ENCODE measurements around the gene MYOM1. TPM values are rescaled to one million over a fixed set of nuclear protein-coding genes. Genes with fewer than 3 reads are reported as not detected.

Gene MYOM1
- total RNA-seq, 1 donor from 2014 or later = 0.57 TPM

DNA sequence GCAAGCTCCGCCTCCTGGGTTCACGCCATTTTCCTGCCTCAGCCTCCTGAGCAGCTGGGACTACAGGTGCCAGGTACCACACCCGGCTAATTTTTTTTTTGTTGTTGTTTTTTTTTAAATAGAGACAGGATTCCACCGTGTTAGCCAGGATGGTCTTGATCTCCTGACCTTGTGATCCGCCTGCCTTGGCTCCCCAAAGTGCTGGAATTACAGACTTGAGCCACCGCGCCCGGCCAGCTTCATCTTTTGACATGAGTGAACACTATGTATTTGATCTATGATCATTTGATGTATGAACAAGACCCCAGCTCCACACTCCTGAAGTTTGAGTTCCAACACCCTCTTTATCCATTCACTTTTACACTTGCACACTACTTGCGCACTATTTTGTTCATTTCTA is 163.5 kb downstream of the MYOM1 start:
- Mint-ChIP-seq H3K4me1 (ENCODE audit: low read depth, unreplicated experiment) (peaks cover 8% of the 10 kb centered on the region), H3K36me3 (ENCODE audit: low read depth, unreplicated experiment) (no peaks in the 10 kb centered on the region), H3K4me3 (ENCODE audit: unreplicated experiment) (no peak overlapping the region), H3K27ac (ENCODE audit: unreplicated experiment) (peak overlapping the region; percentile 6), H3K9me3 (ENCODE audit: unreplicated experiment) (peaks cover 12% of the 10 kb centered on the region), H3K27me3 (ENCODE audit: low read depth, unreplicated experiment) (no peaks in the 10 kb centered on the region)
- Histone ChIP-seq H2AFZ (ENCODE audit: low read depth, low read length) (no peak overlapping the region), H3K9ac (ENCODE audit: low read length) (no peak overlapping the region), H4K20me1 (ENCODE audit: insufficient read depth, low read length) (no peaks in the 10 kb centered on the region), H3K36me3 (ENCODE audit: insufficient read depth, low read length) (no peaks in the 10 kb centered on the region), H3K27ac (ENCODE audit: low read depth, low read length) (no peak overlapping the region), H3K4me3 (ENCODE audit: insufficient read depth, low read depth, low read length) (no peak overlapping the region), H3K4me1 (ENCODE audit: insufficient read depth, low read length) (no peaks in the 10 kb centered on the region), H3K9me3 (ENCODE audit: insufficient read depth, low read depth, low read length) (no peaks in the 10 kb centered on the region), H3K79me2 (ENCODE audit: insufficient read depth, low read length) (no peaks in the 10 kb centered on the region), H3K4me2 (ENCODE audit: low read length) (no peak overlapping the region), H3K27me3 (ENCODE audit: insufficient read depth, low read length) (peaks cover 3% of the 10 kb centered on the region)
- TF ChIP-seq EZH2 (IDR thresholded peaks at IDR 0.05; ENCODE audit: insufficient read depth, low read length) = no peak
- TF ChIP-seq, protein P1, sequence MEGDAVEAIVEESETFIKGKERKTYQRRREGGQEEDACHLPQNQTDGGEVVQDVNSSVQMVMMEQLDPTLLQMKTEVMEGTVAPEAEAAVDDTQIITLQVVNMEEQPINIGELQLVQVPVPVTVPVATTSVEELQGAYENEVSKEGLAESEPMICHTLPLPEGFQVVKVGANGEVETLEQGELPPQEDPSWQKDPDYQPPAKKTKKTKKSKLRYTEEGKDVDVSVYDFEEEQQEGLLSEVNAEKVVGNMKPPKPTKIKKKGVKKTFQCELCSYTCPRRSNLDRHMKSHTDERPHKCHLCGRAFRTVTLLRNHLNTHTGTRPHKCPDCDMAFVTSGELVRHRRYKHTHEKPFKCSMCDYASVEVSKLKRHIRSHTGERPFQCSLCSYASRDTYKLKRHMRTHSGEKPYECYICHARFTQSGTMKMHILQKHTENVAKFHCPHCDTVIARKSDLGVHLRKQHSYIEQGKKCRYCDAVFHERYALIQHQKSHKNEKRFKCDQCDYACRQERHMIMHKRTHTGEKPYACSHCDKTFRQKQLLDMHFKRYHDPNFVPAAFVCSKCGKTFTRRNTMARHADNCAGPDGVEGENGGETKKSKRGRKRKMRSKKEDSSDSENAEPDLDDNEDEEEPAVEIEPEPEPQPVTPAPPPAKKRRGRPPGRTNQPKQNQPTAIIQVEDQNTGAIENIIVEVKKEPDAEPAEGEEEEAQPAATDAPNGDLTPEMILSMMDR (IDR thresholded peaks at IDR 0.05; ENCODE audit: insufficient read depth, low read depth, low read length) = no peak
- FAIRE-seq (no peak), DNase-seq (ENCODE audit: low read depth) (no peak)

DNA sequence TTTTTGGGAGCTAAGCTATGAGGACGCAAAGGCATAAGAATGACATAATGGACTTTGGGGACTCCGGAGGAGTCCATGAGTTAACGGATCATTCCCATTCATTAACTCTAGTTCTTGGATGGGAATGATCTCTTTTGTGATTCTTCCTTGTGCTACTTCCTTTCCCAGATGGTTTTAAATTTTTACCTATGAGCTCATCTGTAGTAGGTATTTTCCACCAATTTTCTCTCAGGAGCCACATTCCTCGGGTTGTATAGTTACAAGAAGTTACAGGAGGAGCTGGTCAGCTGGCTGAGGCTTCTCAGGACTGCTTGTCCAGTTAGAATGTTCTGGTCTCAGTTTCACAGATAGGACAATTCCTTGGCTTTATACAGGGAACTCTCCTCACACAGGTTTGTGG is 164.0 kb downstream of the MYOM1 start:
- no peaks in the 10 kb centered on the region for H3K27me3 Mint-ChIP-seq (ENCODE audit: low read depth, unreplicated experiment)
- H3K36me3 Mint-ChIP-seq (ENCODE audit: low read depth, unreplicated experiment) = no peaks in the 10 kb centered on the region
- Histone ChIP-seq H4K20me1 (ENCODE audit: insufficient read depth, low read length) (no peaks in the 10 kb centered on the region), H3K4me3 (ENCODE audit: insufficient read depth, low read depth, low read length) (no peak overlapping the region), H3K27me3 (ENCODE audit: insufficient read depth, low read length) (peaks cover 3% of the 10 kb centered on the region), H3K9me3 (ENCODE audit: insufficient read depth, low read depth, low read length) (no peaks in the 10 kb centered on the region), H3K4me2 (ENCODE audit: low read length) (no peak overlapping the region), H3K79me2 (ENCODE audit: insufficient read depth, low read length) (no peaks in the 10 kb centered on the region), H2AFZ (ENCODE audit: low read depth, low read length) (no peak overlapping the region), H3K27ac (ENCODE audit: low read depth, low read length) (no peak overlapping the region), H3K36me3 (ENCODE audit: insufficient read depth, low read length) (no peaks in the 10 kb centered on the region), H3K9ac (ENCODE audit: low read length) (no peak overlapping the region), H3K4me1 (ENCODE audit: insufficient read depth, low read length) (no peaks in the 10 kb centered on the region)
- TF ChIP-seq EZH2 (IDR thresholded peaks at IDR 0.05; ENCODE audit: insufficient read depth, low read length) = no peak
- TF ChIP-seq, protein P1 (IDR thresholded peaks at IDR 0.05; ENCODE audit: insufficient read depth, low read depth, low read length) = no peak
- H3K9me3 Mint-ChIP-seq (ENCODE audit: unreplicated experiment) = peaks cover 12% of the 10 kb centered on the region
- H3K27ac Mint-ChIP-seq (ENCODE audit: unreplicated experiment) = peak overlapping the region; percentile 54
- H3K4me3 Mint-ChIP-seq (ENCODE audit: unreplicated experiment) = no peak overlapping the region
- H3K4me1 Mint-ChIP-seq (ENCODE audit: low read depth, unreplicated experiment) = peaks cover 8% of the 10 kb centered on the region
- DNase-seq (ENCODE audit: low read depth) (no peak), FAIRE-seq (no peak)

DNA sequence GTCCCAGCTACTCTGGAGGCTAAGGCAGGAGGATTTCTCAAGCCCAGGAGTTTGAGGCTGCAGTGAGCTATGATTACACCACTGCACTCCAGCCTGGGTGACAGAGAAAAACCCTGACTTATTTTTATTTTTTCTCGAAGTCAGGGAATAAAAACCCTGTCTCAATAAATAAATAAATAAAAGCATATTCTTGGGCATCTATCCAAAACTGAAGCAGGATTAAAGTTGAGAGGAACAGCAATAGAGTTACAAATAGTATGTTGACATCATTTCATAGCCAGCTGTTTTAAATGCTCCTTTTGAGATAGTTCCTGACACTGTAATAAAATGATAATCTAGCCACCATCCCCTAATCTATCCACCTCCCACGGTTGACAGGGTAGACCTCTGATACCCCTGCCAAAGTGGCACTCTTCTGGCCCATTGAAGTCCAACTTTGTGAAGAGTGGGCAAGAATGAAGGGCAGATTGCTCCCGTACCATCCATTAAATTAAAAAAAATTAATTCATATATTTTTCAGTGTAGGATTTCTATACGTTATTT is 164.5 kb downstream of the MYOM1 start:
- no peak overlapping the region for H3K27ac Mint-ChIP-seq (ENCODE audit: unreplicated experiment)
- H3K27ac ChIP-seq (ENCODE audit: low read depth, low read length) = no peak overlapping the region
- H4K20me1 ChIP-seq (ENCODE audit: insufficient read depth, low read length) = no peaks in the 10 kb centered on the region
- H3K9me3 ChIP-seq (ENCODE audit: insufficient read depth, low read depth, low read length) = no peaks in the 10 kb centered on the region
- no peaks in the 10 kb centered on the region for H3K4me1 ChIP-seq (ENCODE audit: insufficient read depth, low read length)
- H3K27me3 ChIP-seq (ENCODE audit: insufficient read depth, low read length) = peaks cover 3% of the 10 kb centered on the region
- no peaks in the 10 kb centered on the region for H3K36me3 Mint-ChIP-seq (ENCODE audit: low read depth, unreplicated experiment)
- FAIRE-seq = no peak
- H3K4me3 ChIP-seq (ENCODE audit: insufficient read depth, low read depth, low read length) = no peak overlapping the region
- H3K27me3 Mint-ChIP-seq (ENCODE audit: low read depth, unreplicated experiment) = no peaks in the 10 kb centered on the region
- H3K79me2 ChIP-seq (ENCODE audit: insufficient read depth, low read length) = no peaks in the 10 kb centered on the region
- no peak for DNase-seq (ENCODE audit: low read depth)
- H3K4me2 ChIP-seq (ENCODE audit: low read length) = no peak overlapping the region
- H3K4me1 Mint-ChIP-seq (ENCODE audit: low read depth, unreplicated experiment) = peaks cover 8% of the 10 kb centered on the region
- H3K36me3 ChIP-seq (ENCODE audit: insufficient read depth, low read length) = no peaks in the 10 kb centered on the region
- TF ChIP-seq, protein P1 (IDR thresholded peaks at IDR 0.05; ENCODE audit: insufficient read depth, low read depth, low read length) = no peak
- no peak for TF ChIP-seq EZH2 (IDR thresholded peaks at IDR 0.05; ENCODE audit: insufficient read depth, low read length)
- H2AFZ ChIP-seq (ENCODE audit: low read depth, low read length) = no peak overlapping the region
- H3K9me3 Mint-ChIP-seq (ENCODE audit: unreplicated experiment) = peaks cover 12% of the 10 kb centered on the region
- H3K9ac ChIP-seq (ENCODE audit: low read length) = no peak overlapping the region
- no peak overlapping the region for H3K4me3 Mint-ChIP-seq (ENCODE audit: unreplicated experiment)

All from astrocyte (in vitro differentiated cells and primary cell).